Mammary epithelial cell (primary cell): Measurements from ENCODE around the gene SULT2B1.

Experiments
- CTCF ChIP-seq, 2 donors: IDR thresholded peaks in 1 of 2; conservative IDR thresholded peaks in 1 of 2; 2 replicates each; pipeline ENCODE4 v1.5.1; 2011 to 2012; ENCODE audit warnings: inconsistent platforms in 2 of 2, low read length in 2 of 2, mild to moderate bottlenecking in 2 of 2, control low read depth in 1 of 2, low read depth in 1 of 2; ENCODE audit not compliant: insufficient read depth in 1 of 2; ENCODE audit errors: extremely low read depth in 1 of 2
- EZH2 ChIP-seq: IDR thresholded peaks from 2 replicates; pipeline ENCODE4 v1.6.1; 2012; ENCODE audit warnings: low read length, inconsistent platforms, borderline replicate concordance

- TF ChIP-seq CTCF (conservative IDR thresholded peaks at IDR 0.05 in 1 of 2, IDR thresholded peaks at IDR 0.05 in 1 of 2; ENCODE audit: extremely low read depth in 1 of 2, insufficient read depth in 1 of 2, low read depth in 1 of 2, low read length in 2 of 2) (no peak), EZH2 (no peak)
Measured at GRCh38 chr19:48598996-48599700, 47.2 kb downstream of the SULT2B1 start.
